B cell (primary cell): ENCODE measurements around the gene SLC6A4. TPM values are rescaled to one million over a fixed set of nuclear protein-coding genes. Genes with fewer than 3 reads are reported as not detected.
"Not testable (repeated sequence)": the region's sequence is repeated elsewhere in the genome, so short reads cannot be mapped to it uniquely, and the experiment has no call there.

ENCODE experiments used
- ATAC-seq: fragments of 200-7000 bp; cut with Tn5 transposase; one replicate; pipeline ENCODE4 v1.10.0; 2021; ENCODE audit warnings: low read depth, mild to moderate bottlenecking, moderate number of reproducible peaks, moderate library complexity
- CTCF ChIA-PET: fragments of 350-600 bp; sonication (Branson Sonifier 250); formaldehyde crosslinking; loops from one replicate; lab custom pipeline; 2021; ENCODE audit warnings: antibody characterized with exemption, inconsistent platforms; lab: Charles Lee
- POLR2A ChIA-PET: fragments of 350-600 bp; sonication (Branson Sonifier 250); formaldehyde crosslinking; loops from one replicate; lab custom pipeline; 2021; ENCODE audit warnings: antibody characterized with exemption; lab: Charles Lee
- DNase-seq: peaks from one replicate; pipeline ENCODE4 v3.0.0; 2013
- H2AFZ ChIP-seq: 2 replicates; pipeline ENCODE4 v1.6.1; 2012; ENCODE audit warnings: mild to moderate bottlenecking, low read depth, low read length; ENCODE audit not compliant: insufficient read depth, poor library complexity, severe bottlenecking
- H3K27ac ChIP-seq, 2 donors: 1 replicate in 1 of 2; 2 replicates in 1 of 2; pipeline ENCODE4 v1.5.1; 2012 to 2013; ENCODE audit warnings: low read length in 2 of 2, mild to moderate bottlenecking in 2 of 2, moderate library complexity in 1 of 2
- H3K27me3 ChIP-seq, 4 experiments: fragments of 200-600 bp in 1 of 4; sonication (generic) in 1 of 4; replicated peaks in 1 of 4; 1 replicate in 2 of 4; 2 replicates in 2 of 4; pipeline versions ENCODE4 v1.6.1 to v1.7.0; 2013 to 2016; ENCODE audit warnings: low read length in 3 of 4, mild to moderate bottlenecking in 2 of 4, mixed read lengths in 1 of 4, moderate library complexity in 1 of 4; ENCODE audit not compliant: insufficient read depth in 4 of 4, control insufficient read depth in 3 of 4; ENCODE audit errors: control extremely low read depth in 1 of 4
- H3K36me3 ChIP-seq, 2 experiments: replicated peaks in 1 of 2; 1 replicate in 1 of 2; 2 replicates in 1 of 2; pipeline versions ENCODE4 v1.6.1 to v1.7.1; 2013; ENCODE audit warnings: low read length in 1 of 2; ENCODE audit not compliant: insufficient read depth in 2 of 2, control insufficient read depth in 1 of 2; ENCODE audit errors: control extremely low read depth in 1 of 2, extremely low read depth in 1 of 2
- H3K4me1 ChIP-seq, 2 donors: fragments of 200-600 bp in 1 of 2; sonication (generic) in 1 of 2; 1 replicate in 1 of 2; 2 replicates in 1 of 2; pipeline versions ENCODE4 v1.5.1 to v1.6.1; 2013 to 2017; ENCODE audit warnings: low read length in 2 of 2; ENCODE audit not compliant: control insufficient read depth in 2 of 2, insufficient read depth in 2 of 2
- H3K4me2 ChIP-seq: replicated peaks from 2 replicates; pipeline ENCODE3; 2012; ENCODE audit warnings: mild to moderate bottlenecking, low read depth, low read length; ENCODE audit not compliant: poor library complexity, severe bottlenecking
- H3K4me3 ChIP-seq, 5 experiments: fragments of 200-600 bp in 1 of 5; sonication (generic) in 1 of 5; 1 replicate in 3 of 5; 2 replicates in 2 of 5; pipeline versions ENCODE4 v1.5.1 to v1.7.0; 2011 to 2016; ENCODE audit warnings: low read length in 4 of 5, mild to moderate bottlenecking in 4 of 5, low read depth in 2 of 5, control low read depth in 1 of 5, moderate library complexity in 1 of 5; ENCODE audit not compliant: insufficient read depth in 1 of 5; ENCODE audit errors: control extremely low read depth in 1 of 5, extremely low read depth in 1 of 5
- H3K79me2 ChIP-seq: fragments of 200-600 bp; sonication (generic); one replicate; pipeline ENCODE4 v1.6.0; 2016; ENCODE audit warnings: low read length; ENCODE audit not compliant: control insufficient read depth, insufficient read depth
- H3K9ac ChIP-seq: fragments of 200-600 bp; sonication (generic); 2 replicates; pipeline ENCODE4 v1.6.1; 2017; ENCODE audit warnings: mild to moderate bottlenecking, low read length, moderate library complexity
- H3K9me3 ChIP-seq, 3 donors: one replicate each; pipeline versions ENCODE4 v1.6.1 to v1.7.1; 2013; ENCODE audit warnings: low read length in 2 of 3; ENCODE audit not compliant: control insufficient read depth in 2 of 3, insufficient read depth in 1 of 3; ENCODE audit errors: control extremely low read depth in 1 of 3
- H4K20me1 ChIP-seq: 2 replicates; pipeline ENCODE4 v1.6.0; 2012; ENCODE audit warnings: mild to moderate bottlenecking, low read length; ENCODE audit not compliant: insufficient read depth, control insufficient read depth, poor library complexity, severe bottlenecking
- H3K27ac Mint-ChIP-seq: one replicate; pipeline ENCODE4 v1.8.0; 2021; ENCODE audit warnings: mixed read lengths
- H3K27me3 Mint-ChIP-seq: one replicate; pipeline ENCODE4 v1.8.0; 2021; ENCODE audit warnings: mixed read lengths
- H3K4me1 Mint-ChIP-seq: one replicate; pipeline ENCODE4 v1.8.0; 2021; ENCODE audit warnings: mixed read lengths
- H3K4me3 Mint-ChIP-seq: one replicate; pipeline ENCODE4 v1.8.0; 2021; ENCODE audit warnings: mixed read lengths
- H3K9me3 Mint-ChIP-seq: one replicate; pipeline ENCODE4 v1.8.0; 2022; ENCODE audit warnings: mixed read lengths; ENCODE audit not compliant: insufficient read depth
- EZH2 ChIP-seq: IDR thresholded peaks from 2 replicates; pipeline ENCODE4 v1.6.1; 2012; ENCODE audit warnings: borderline replicate concordance, low read depth, mild to moderate bottlenecking, moderate library complexity, low read length; ENCODE audit not compliant: insufficient read depth, poor library complexity, severe bottlenecking
- WGBS: methylation state at CpG from one replicate; pipeline ENCODE4 v1.1.5; 2013; ENCODE audit warnings: missing lambda C conversion rate; ENCODE audit not compliant: insufficient coverage; 5-methylcytosine and 5-hydroxymethylcytosine counted together
- intact Hi-C: fragments of 100-400 bp; cut with micrococcal nuclease; formaldehyde crosslinking; loops from one replicate; pipeline ENCODE4 v1.10.0; 2022
- polyA plus RNA-seq: library from polyadenylated mRNA; depleted of rRNA; stranded (reverse); fragments of >200 nt; gene quantifications from 2 replicates; pipeline ENCODE4 v1.2.3, GENCODE V29; 2012
- total RNA-seq, 2 donors: library from RNA; stranded (reverse); fragments of 120-200 nt in 1 of 2; gene quantifications; 1 replicate in 1 of 2; 2 replicates in 1 of 2; pipeline versions ENCODE4 v1.2.3 to v1.2.4, GENCODE V29; 2013 to 2022
- TF ChIP-seq, protein P1 (sequence below): fragments of 200-600 bp; IDR thresholded peaks from one replicate; pipeline ENCODE4 v1.8.0; 2022; ENCODE audit warnings: antibody characterized with exemption, mild to moderate bottlenecking

SLC6A4 gene
- total and polyA plus RNA-seq, 2 donors (not counting 1 experiment from before 2014, with no cell fraction given): not detected

DNA sequence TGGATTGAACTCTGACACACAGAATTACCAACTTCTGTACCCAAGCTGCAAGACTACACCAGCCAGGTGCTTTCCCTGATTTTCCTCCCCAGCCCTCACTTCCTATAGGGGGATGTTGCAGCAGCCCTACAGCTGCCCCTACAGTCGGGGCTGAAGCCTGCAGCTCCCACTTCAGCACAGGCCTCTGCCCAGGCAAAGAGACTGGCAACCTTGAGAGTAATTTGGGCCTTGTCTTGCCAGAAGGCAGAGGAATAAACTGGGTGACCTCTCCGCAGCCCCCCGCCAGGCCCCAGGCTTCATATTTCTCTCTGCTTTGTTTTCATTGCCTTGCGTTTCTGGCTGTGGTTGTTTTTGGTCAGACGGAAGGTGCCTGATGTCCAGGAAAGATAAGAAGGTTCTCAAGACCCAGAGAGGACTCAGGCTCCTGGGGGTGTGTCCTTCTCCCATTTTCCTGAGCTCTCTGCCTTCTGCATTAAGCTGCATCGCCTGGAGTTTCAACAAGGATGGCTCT is 32.0 kb downstream of the SLC6A4 start:
- Histone ChIP-seq H3K27me3 (no peaks in the 10 kb centered on the region), H3K27ac (no peak overlapping the region), H4K20me1 (no peaks in the 10 kb centered on the region), H3K9me3 (no peaks in the 10 kb centered on the region), H3K36me3 (no peaks in the 10 kb centered on the region), H3K79me2 (no peaks in the 10 kb centered on the region), H3K4me2 (no peak overlapping the region), H2AFZ (no peak overlapping the region), H3K9ac (no peak overlapping the region), H3K4me3 (no peak overlapping the region), H3K4me1 (no peaks in the 10 kb centered on the region)
- Mint-ChIP-seq H3K4me1 (no peaks in the 10 kb centered on the region), H3K4me3 (no peak overlapping the region), H3K9me3 (no peaks in the 10 kb centered on the region), H3K27me3 (peaks cover 5% of the 10 kb centered on the region), H3K27ac (no peak overlapping the region)
- CTCF ChIA-PET: no interaction called here
- DNase-seq: no peak
- WGBS: 97% methylated on average over 5 of the region's 6 CpGs
- no peak for ATAC-seq
- POLR2A ChIA-PET: no interaction called here
- TF ChIP-seq, protein P1, sequence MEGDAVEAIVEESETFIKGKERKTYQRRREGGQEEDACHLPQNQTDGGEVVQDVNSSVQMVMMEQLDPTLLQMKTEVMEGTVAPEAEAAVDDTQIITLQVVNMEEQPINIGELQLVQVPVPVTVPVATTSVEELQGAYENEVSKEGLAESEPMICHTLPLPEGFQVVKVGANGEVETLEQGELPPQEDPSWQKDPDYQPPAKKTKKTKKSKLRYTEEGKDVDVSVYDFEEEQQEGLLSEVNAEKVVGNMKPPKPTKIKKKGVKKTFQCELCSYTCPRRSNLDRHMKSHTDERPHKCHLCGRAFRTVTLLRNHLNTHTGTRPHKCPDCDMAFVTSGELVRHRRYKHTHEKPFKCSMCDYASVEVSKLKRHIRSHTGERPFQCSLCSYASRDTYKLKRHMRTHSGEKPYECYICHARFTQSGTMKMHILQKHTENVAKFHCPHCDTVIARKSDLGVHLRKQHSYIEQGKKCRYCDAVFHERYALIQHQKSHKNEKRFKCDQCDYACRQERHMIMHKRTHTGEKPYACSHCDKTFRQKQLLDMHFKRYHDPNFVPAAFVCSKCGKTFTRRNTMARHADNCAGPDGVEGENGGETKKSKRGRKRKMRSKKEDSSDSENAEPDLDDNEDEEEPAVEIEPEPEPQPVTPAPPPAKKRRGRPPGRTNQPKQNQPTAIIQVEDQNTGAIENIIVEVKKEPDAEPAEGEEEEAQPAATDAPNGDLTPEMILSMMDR: no peak
- no peak for TF ChIP-seq EZH2
- intact Hi-C loops: no loop called here

DNA sequence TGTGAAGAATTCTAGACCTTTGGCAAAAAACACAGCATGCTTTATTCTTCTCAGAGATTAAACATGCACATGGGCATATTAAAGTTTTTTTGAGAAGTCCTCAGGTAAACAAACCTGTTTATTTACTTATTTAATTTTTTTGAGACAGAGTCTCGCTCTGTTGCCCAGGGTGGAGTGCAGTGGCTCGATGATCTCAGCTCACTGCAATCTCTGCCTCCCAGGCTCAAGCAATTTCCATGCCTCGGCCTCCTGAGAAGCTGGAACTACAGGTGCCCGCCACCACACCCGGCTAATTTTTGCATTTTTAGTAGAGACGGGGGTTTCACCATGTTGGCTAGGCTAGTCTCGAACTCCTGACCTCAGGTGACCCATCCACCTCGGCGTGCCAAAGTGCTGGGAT is 34.8 kb downstream of the SLC6A4 start:
- H3K4me3 Mint-ChIP-seq, H3K4me2 ChIP-seq, H3K4me1 ChIP-seq, H3K27me3 Mint-ChIP-seq, H4K20me1 ChIP-seq, H3K79me2 ChIP-seq, DNase-seq, H3K4me3 ChIP-seq, H3K27ac ChIP-seq, intact Hi-C loops, H3K27ac Mint-ChIP-seq, POLR2A ChIA-PET, H3K36me3 ChIP-seq, H3K9ac ChIP-seq, H3K27me3 ChIP-seq, H3K4me1 Mint-ChIP-seq, H3K9me3 Mint-ChIP-seq, H3K9me3 ChIP-seq, H2AFZ ChIP-seq, ATAC-seq, CTCF ChIA-PET: not testable (repeated sequence)
- WGBS: 94% methylated on average over 7 of the region's 9 CpGs
